Liver (tissue), 3 donors: ENCODE measurements around the gene TNS3.
"Not testable (repeated sequence)": the region's sequence is repeated elsewhere in the genome, so short reads cannot be mapped to it uniquely, and the experiment has no call there.

Experiments
- ATF3 ChIP-seq: IDR thresholded peaks from 2 replicates; pipeline ENCODE4 v1.6.1; 2016; ENCODE audit warnings: antibody characterized with exemption
- CTCF ChIP-seq: fragments of 150-350 bp; IDR thresholded peaks from 2 replicates; pipeline ENCODE4 v1.5.1; 2017; ENCODE audit warnings: improper control_type of control experiment, low read depth, low read length; ENCODE audit not compliant: missing input control
- FOXA2 ChIP-seq: IDR thresholded peaks from 2 replicates; pipeline ENCODE4 v1.6.1; 2016; ENCODE audit warnings: antibody characterized with exemption
- GABPA ChIP-seq, 2 donors: IDR thresholded peaks in 1 of 2; conservative IDR thresholded peaks in 1 of 2; 2 replicates each; pipeline ENCODE4 v1.6.1; 2016; ENCODE audit warnings: antibody characterized with exemption in 2 of 2, mild to moderate bottlenecking in 1 of 2, moderate library complexity in 1 of 2
- JUND ChIP-seq, 2 donors: IDR thresholded peaks; 2 replicates each; pipeline ENCODE4 v1.6.1; 2016; ENCODE audit warnings: antibody characterized with exemption in 2 of 2
- MAX ChIP-seq: IDR thresholded peaks from 2 replicates; pipeline ENCODE4 v1.6.1; 2016; ENCODE audit warnings: antibody characterized with exemption
- NR2F2 ChIP-seq: IDR thresholded peaks from 2 replicates; pipeline ENCODE4 v1.6.1; 2016; ENCODE audit warnings: antibody characterized with exemption
- RAD21 ChIP-seq, 2 donors: IDR thresholded peaks; 2 replicates each; pipeline ENCODE4 v1.6.1; 2016; ENCODE audit warnings: antibody characterized with exemption in 2 of 2, mild to moderate bottlenecking in 2 of 2
- REST ChIP-seq: IDR thresholded peaks from 2 replicates; pipeline ENCODE4 v1.6.1; 2016; ENCODE audit warnings: antibody characterized with exemption, mild to moderate bottlenecking
- TAF1 ChIP-seq: conservative IDR thresholded peaks from 2 replicates; pipeline ENCODE4 v1.6.1; 2016; ENCODE audit warnings: antibody characterized with exemption, mild to moderate bottlenecking
- YY1 ChIP-seq: IDR thresholded peaks from 2 replicates; pipeline ENCODE4 v1.6.1; 2016; ENCODE audit warnings: antibody characterized with exemption, mild to moderate bottlenecking
- ZBTB33 ChIP-seq: IDR thresholded peaks from 2 replicates; pipeline ENCODE4 v1.6.1; 2016; ENCODE audit warnings: antibody characterized with exemption
- donor health status: healthy.
- donor health status: healthy.

- not testable (repeated sequence) for TF ChIP-seq JUND (IDR thresholded peaks at IDR 0.05); CTCF; FOXA2; GABPA (IDR thresholded peaks at IDR 0.05 in 1 of 2, conservative IDR thresholded peaks at IDR 0.05 in 1 of 2); RAD21 (IDR thresholded peaks at IDR 0.05); ZBTB33; REST; ATF3; YY1; TAF1; NR2F2; MAX
Measured at GRCh38 chr7:47262160-47262559, 319.8 kb downstream of the TNS3 start.
